Epithelial cell of prostate (primary cell): Measurements from ENCODE around the gene MYO15A.

Experiments used
- DNase-seq: peaks from one replicate; pipeline ENCODE4 v3.0.0-alpha.2; 2011; ENCODE audit warnings: low read depth, low spot score
- H3K27ac ChIP-seq: fragments of 450-650 bp; 2 replicates; pipeline ENCODE4 v1.5.1; 2017; ENCODE audit warnings: mild to moderate bottlenecking

The MYO15A gene

GRCh38 chr17:18179804-18180203, 71.2 kb downstream of the MYO15A start:
- H3K27ac ChIP-seq: no peak overlapping the region
- DNase-seq: no peak

GRCh38 chr17:18181358-18181757, 72.8 kb downstream of the MYO15A start:
- peak overlapping the region; percentile 97 for H3K27ac ChIP-seq
- peak; percentile 20 for DNase-seq

GRCh38 chr17:18182110-18182977, 73.8 kb downstream of the MYO15A start:
- DNase-seq: no peak
- peak overlapping the region; percentile 97 for H3K27ac ChIP-seq

- DNase-seq: peak; percentile 24
- H3K27ac ChIP-seq: peak overlapping the region; percentile 97
Observed at GRCh38 chr17:18182978-18183333, 74.4 kb downstream of the MYO15A start.

- peak; percentile 99 for DNase-seq
- peak within 1 kb of the TSS; percentile 97 for H3K27ac ChIP-seq
Observed at GRCh38 chr17:18183334-18184142, 75.0 kb downstream of the MYO15A start, which contains the start of gene ALKBH5. Gene ALKBH5 (plus strand): TSS chr17:18183828. CDS start chr17:18184244, 416 bp downstream.

GRCh38 chr17:18184143-18185031, 75.8 kb downstream of the MYO15A start:
- H3K27ac ChIP-seq: peak overlapping the region; percentile 97
- DNase-seq: no peak

GRCh38 chr17:18185391-18185790, 76.8 kb downstream of the MYO15A start:
- H3K27ac ChIP-seq: peak overlapping the region; percentile 97
- DNase-seq: no peak

- DNase-seq: no peak
- H3K27ac ChIP-seq: peak overlapping the region; percentile 97
Observed at GRCh38 chr17:18185832-18186626, 77.5 kb downstream of the MYO15A start.

GRCh38 chr17:18186627-18186982, 78.0 kb downstream of the MYO15A start:
- peak overlapping the region; percentile 97 for H3K27ac ChIP-seq
- DNase-seq: no peak

- DNase-seq: no peak
- H3K27ac ChIP-seq: peak overlapping the region; percentile 97
Observed at GRCh38 chr17:18187226-18187625, 78.7 kb downstream of the MYO15A start.

GRCh38 chr17:18187821-18188761, 79.5 kb downstream of the MYO15A start:
- peak; percentile 20 for DNase-seq
- H3K27ac ChIP-seq: peak overlapping the region; percentile 97

GRCh38 chr17:18190628-18191235, 82.2 kb downstream of the MYO15A start:
- DNase-seq: no peak
- no peak overlapping the region for H3K27ac ChIP-seq

GRCh38 chr17:18191236-18191667, 82.7 kb downstream of the MYO15A start:
- no peak for DNase-seq
- H3K27ac ChIP-seq: no peak overlapping the region

GRCh38 chr17:18191967-18192366, 83.4 kb downstream of the MYO15A start:
- H3K27ac ChIP-seq: no peak overlapping the region
- no peak for DNase-seq

GRCh38 chr17:18194394-18194793, 85.8 kb downstream of the MYO15A start:
- H3K27ac ChIP-seq: peak overlapping the region; percentile 39

GRCh38 chr17:18194804-18195203, 86.2 kb downstream of the MYO15A start:
- H3K27ac ChIP-seq: peak overlapping the region; percentile 39

More at GRCh38 chr17:18194394-18194793, 85.8 kb downstream of the MYO15A start:
- no peak for DNase-seq

GRCh38 chr17:18195246-18195645, 86.7 kb downstream of the MYO15A start:
- no peak for DNase-seq
- peak overlapping the region; percentile 39 for H3K27ac ChIP-seq

More at GRCh38 chr17:18194804-18195203, 86.2 kb downstream of the MYO15A start:
- no peak for DNase-seq
